ENCODE measurements around the gene NAXD. TPM values are rescaled to one million over a fixed set of nuclear protein-coding genes. Genes with fewer than 3 reads are reported as not detected.
"Not testable (repeated sequence)": the region's sequence is repeated elsewhere in the genome, so short reads cannot be mapped to it uniquely, and the experiment has no call there.

Gene NAXD
- total RNA-seq, 1 donor: 16.8 TPM

GRCh38 chr13:110593430-110594130 is 21.8 kb upstream of the NAXD start:
- H3K4me3 ChIP-seq (ENCODE audit: low read depth, low read length): no peak overlapping the region
- peak; percentile 64 for TF ChIP-seq CTCF (IDR thresholded peaks at IDR 0.05; ENCODE audit: insufficient read depth, low read depth, low read length)
- peak; percentile 78 for DNase-seq (ENCODE audit: low read depth)

- no peak for DNase-seq (ENCODE audit: low read depth)
- no peak overlapping the region for H3K4me3 ChIP-seq (ENCODE audit: low read depth, low read length)
- no peak for TF ChIP-seq CTCF (IDR thresholded peaks at IDR 0.05; ENCODE audit: insufficient read depth, low read depth, low read length)
Observed at GRCh38 chr13:110597041-110597689, 18.2 kb upstream of the NAXD start.

- no peak overlapping the region for H3K4me3 ChIP-seq (ENCODE audit: low read depth, low read length)
- no peak for TF ChIP-seq CTCF (IDR thresholded peaks at IDR 0.05; ENCODE audit: insufficient read depth, low read depth, low read length)
- DNase-seq (ENCODE audit: low read depth): no peak
Observed at GRCh38 chr13:110600261-110600819, 15.0 kb upstream of the NAXD start.

GRCh38 chr13:110600980-110601379 is 14.4 kb upstream of the NAXD start:
- no peak for DNase-seq (ENCODE audit: low read depth)
- H3K4me3 ChIP-seq (ENCODE audit: low read depth, low read length): no peak overlapping the region
- no peak for TF ChIP-seq CTCF (IDR thresholded peaks at IDR 0.05; ENCODE audit: insufficient read depth, low read depth, low read length)

- H3K4me3 ChIP-seq (ENCODE audit: low read depth, low read length): no peak overlapping the region
- no peak for DNase-seq (ENCODE audit: low read depth)
- TF ChIP-seq CTCF (IDR thresholded peaks at IDR 0.05; ENCODE audit: insufficient read depth, low read depth, low read length): no peak
Observed at GRCh38 chr13:110605132-110605531, 10.2 kb upstream of the NAXD start.

GRCh38 chr13:110606281-110606680 is 9.1 kb upstream of the NAXD start:
- not testable (repeated sequence) for DNase-seq (ENCODE audit: low read depth); H3K4me3 ChIP-seq (ENCODE audit: low read depth, low read length)

GRCh38 chr13:110607675-110608224 is 7.6 kb upstream of the NAXD start:
- TF ChIP-seq CTCF (IDR thresholded peaks at IDR 0.05; ENCODE audit: insufficient read depth, low read depth, low read length): no peak
- H3K4me3 ChIP-seq (ENCODE audit: low read depth, low read length): no peak overlapping the region
- DNase-seq (ENCODE audit: low read depth): peak; percentile 25
